NB4 (cell line): ENCODE measurements around the gene CRYGC.

Source experiments
- CTCF ChIP-seq: IDR thresholded peaks from one replicate; pipeline ENCODE4 v1.5.1; 2012; ENCODE audit warnings: low read depth, low read length
- MYC ChIP-seq: IDR thresholded peaks from 2 replicates; pipeline ENCODE4 v1.6.1; 2011; ENCODE audit warnings: low read depth, low read length
- POLR2A ChIP-seq: IDR thresholded peaks from 2 replicates; pipeline ENCODE4 v1.6.1; 2011; ENCODE audit warnings: mild to moderate bottlenecking; ENCODE audit not compliant: insufficient read length; ENCODE audit errors: extremely low read depth
- TF ChIP-seq, protein P1 (sequence below): IDR thresholded peaks from 2 replicates; pipeline ENCODE4 v1.6.1; 2011; ENCODE audit warnings: low read depth, low read length

DNA sequence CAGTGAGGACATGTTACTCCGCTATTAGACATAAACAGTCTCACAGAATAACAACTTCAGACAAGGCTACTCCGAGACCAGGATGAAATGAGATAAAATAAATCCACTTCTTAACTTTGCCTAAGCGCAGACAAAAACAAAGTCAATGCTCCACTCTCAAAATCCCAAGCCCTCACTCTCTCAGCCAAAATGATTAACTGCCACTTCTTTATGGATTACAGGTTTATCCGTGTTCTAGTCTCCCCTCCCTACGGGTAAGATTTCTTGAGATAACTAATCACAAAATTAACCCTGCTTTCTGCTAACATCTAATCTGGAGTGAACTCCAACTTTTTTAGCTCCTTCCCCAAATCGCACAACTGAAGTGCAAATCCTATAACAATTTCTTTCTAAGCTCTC, 1.1 kb upstream of the CRYGC start:
- no peak for TF ChIP-seq POLR2A
- TF ChIP-seq CTCF = no peak
- TF ChIP-seq, protein P1, sequence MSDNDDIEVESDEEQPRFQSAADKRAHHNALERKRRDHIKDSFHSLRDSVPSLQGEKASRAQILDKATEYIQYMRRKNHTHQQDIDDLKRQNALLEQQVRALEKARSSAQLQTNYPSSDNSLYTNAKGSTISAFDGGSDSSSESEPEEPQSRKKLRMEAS = no peak
- no peak for TF ChIP-seq MYC
